Anterior cingulate cortex (tissue), 58 donors: ENCODE data around the gene NCKIPSD.

ENCODE experiments used
- DNase-seq, 58 donors: peaks; one replicate each; lab custom pipeline; 2025; lab: John Stamatoyannopoulos, UW

The NCKIPSD gene

GRCh38 chr3:48651771-48652170 lies 33.9 kb downstream of the NCKIPSD start:
- DNase-seq = no peak

- no peak for DNase-seq
Measured at GRCh38 chr3:48650723-48651122, 35.0 kb downstream of the NCKIPSD start.

GRCh38 chr3:48648188-48648850 lies 37.4 kb downstream of the NCKIPSD start:
- DNase-seq = no peak

- no peak for DNase-seq
Measured at GRCh38 chr3:48647714-48648113, 38.0 kb downstream of the NCKIPSD start.

GRCh38 chr3:48644898-48645760 lies 40.6 kb downstream of the NCKIPSD start:
- DNase-seq = peak in 10 of 58 donors; percentile 1 to 28 (median 16)

- DNase-seq = no peak
Measured at GRCh38 chr3:48642605-48643004, 43.1 kb downstream of the NCKIPSD start.

- no peak for DNase-seq
Measured at GRCh38 chr3:48641396-48641795, 44.3 kb downstream of the NCKIPSD start.

GRCh38 chr3:48639944-48640606 lies 45.6 kb downstream of the NCKIPSD start:
- no peak for DNase-seq

- DNase-seq = no peak
Measured at GRCh38 chr3:48637305-48637704, 48.4 kb downstream of the NCKIPSD start.

GRCh38 chr3:48636149-48636655 lies 49.5 kb downstream of the NCKIPSD start:
- no peak for DNase-seq

- DNase-seq = peak; percentile 76 to 98 (median 95)
Measured at GRCh38 chr3:48635222-48636021, 50.3 kb downstream of the NCKIPSD start, which contains the start of gene SLC26A6. TSS of gene SLC26A6 (minus strand) at chr3:48635461. CDS start at chr3:48635393, 68 bp downstream.

- peak in 18 of 58 donors; percentile 17 to 67 (median 38) for DNase-seq
Measured at GRCh38 chr3:48634661-48635221, 51.0 kb downstream of the NCKIPSD start.

- DNase-seq = no peak
Measured at GRCh38 chr3:48633743-48634142, 52.0 kb downstream of the NCKIPSD start.

- no peak for DNase-seq
Measured at GRCh38 chr3:48633256-48633655, 52.5 kb downstream of the NCKIPSD start.

- no peak for DNase-seq
Measured at GRCh38 chr3:48631516-48632448, 53.9 kb downstream of the NCKIPSD start.

GRCh38 chr3:48630833-48631232 lies 54.9 kb downstream of the NCKIPSD start:
- no peak for DNase-seq

GRCh38 chr3:48630407-48630806 lies 55.3 kb downstream of the NCKIPSD start:
- no peak for DNase-seq

GRCh38 chr3:48629894-48630293 lies 55.8 kb downstream of the NCKIPSD start:
- DNase-seq = no peak
